ENCODE results near the gene ACBD7. TPM values are rescaled to one million over a fixed set of nuclear protein-coding genes. Genes with fewer than 3 reads are reported as not detected.

ACBD7 gene
- total and polyA plus RNA-seq, 8 donors, result 2.2 to 6.4 TPM; not detected in 6

- no peak for TF ChIP-seq POLR2AphosphoS5 (IDR thresholded peaks at IDR 0.05)
- TF ChIP-seq POLR2A (IDR thresholded peaks at IDR 0.05), result no peak
- TF ChIP-seq EP300 (IDR thresholded peaks at IDR 0.05), result no peak
- no peak for TF ChIP-seq CTCF (IDR thresholded peaks at IDR 0.05)
- 85 to 95% (median 93%) methylated on average over 11 of the region's 11 CpGs for WGBS, 5 donors
- intact Hi-C loops (cut with DNase I; ENCODE audit: low total_unique reads), result no loop called here
Observed at GRCh38 chr10:15136129-15137035, 47.8 kb upstream of the ACBD7 start.

GRCh38 chr10:15131330-15131729, 42.8 kb upstream of the ACBD7 start:
- no peak overlapping the region for H3K4me3 ChIP-seq
- TF ChIP-seq CTCF (IDR thresholded peaks at IDR 0.05) (no peak), POLR2A (IDR thresholded peaks at IDR 0.05) (no peak), EP300 (IDR thresholded peaks at IDR 0.05) (no peak)
- DNase-seq, result no peak
- no peak overlapping the region for H3K27ac ChIP-seq
- H3K4me1 ChIP-seq, result no peaks in the 10 kb centered on the region
- no peaks in the 10 kb centered on the region for H3K27me3 ChIP-seq
- intact Hi-C loops (cut with DNase I; ENCODE audit: low total_unique reads), result no loop called here
- peaks cover 27 to 92% (median 85%) of the 10 kb centered on the region in 4 donors for H3K36me3 ChIP-seq
- no peaks in the 10 kb centered on the region for H3K9me3 ChIP-seq
- WGBS, 5 donors, result 96 to 98% (median 97%) methylated on average over 5 of the region's 5 CpGs

More at GRCh38 chr10:15136129-15137035, 47.8 kb upstream of the ACBD7 start:
- H3K4me3 ChIP-seq, result no peak overlapping the region
- H3K27ac ChIP-seq, result no peak overlapping the region
- H3K36me3 ChIP-seq, result peaks cover 20 to 73% (median 65%) of the 10 kb centered on the region in 4 donors
- DNase-seq, result no peak
- H3K9me3 ChIP-seq, result no peaks in the 10 kb centered on the region
- no peaks in the 10 kb centered on the region for H3K27me3 ChIP-seq
- H3K4me1 ChIP-seq, result peaks cover 0 to 4% (median 2%) of the 10 kb centered on the region in 4 donors

- intact Hi-C loops (cut with DNase I; ENCODE audit: low total_unique reads), result no loop called here
- TF ChIP-seq POLR2AphosphoS5 (IDR thresholded peaks at IDR 0.05) (no peak), CTCF (IDR thresholded peaks at IDR 0.05) (no peak), POLR2A (IDR thresholded peaks at IDR 0.05) (no peak), EP300 (IDR thresholded peaks at IDR 0.05) (no peak)
- WGBS, 5 donors, result 90 to 97% (median 93%) methylated on average over 3 of the region's 3 CpGs
- no peak for DNase-seq
- Histone ChIP-seq H3K27me3 (no peaks in the 10 kb centered on the region), H3K27ac (no peak overlapping the region), H3K4me1 (peaks cover 0 to 5% (median 2%) of the 10 kb centered on the region in 4 donors), H3K4me3 (no peak overlapping the region), H3K9me3 (no peaks in the 10 kb centered on the region), H3K36me3 (peaks cover 12 to 81% (median 77%) of the 10 kb centered on the region in 4 donors)
Observed at GRCh38 chr10:15124908-15125307, 36.3 kb upstream of the ACBD7 start.

- no peak overlapping the region for H3K4me3 ChIP-seq
- H3K36me3 ChIP-seq, result peaks cover 12 to 81% (median 78%) of the 10 kb centered on the region in 4 donors
- WGBS, 5 donors, result 93 to 98% (median 96%) methylated on average over 9 of the region's 9 CpGs
- H3K4me1 ChIP-seq, result peaks cover 0 to 5% (median 2%) of the 10 kb centered on the region in 4 donors
- DNase-seq, result no peak
- intact Hi-C loops (cut with DNase I; ENCODE audit: low total_unique reads), result no loop called here
- H3K27ac ChIP-seq, result no peak overlapping the region
- no peaks in the 10 kb centered on the region for H3K9me3 ChIP-seq
- TF ChIP-seq EP300 (IDR thresholded peaks at IDR 0.05) (no peak), POLR2AphosphoS5 (IDR thresholded peaks at IDR 0.05) (no peak), CTCF (IDR thresholded peaks at IDR 0.05) (no peak), POLR2A (IDR thresholded peaks at IDR 0.05) (no peak)
- no peaks in the 10 kb centered on the region for H3K27me3 ChIP-seq
Observed at GRCh38 chr10:15124190-15124589, 35.6 kb upstream of the ACBD7 start.

All from stomach (tissue), 9 donors.